Measurements from ENCODE around the gene SKAP2.

Gene SKAP2

GRCh38 chr7:26777385-26777784 is 87.0 kb downstream of the SKAP2 start:
- Histone ChIP-seq H2BK120ac (ENCODE audit: insufficient read depth, low read length, poor library complexity) (no peak overlapping the region), H3K18ac (ENCODE audit: low read length) (no peak overlapping the region), H3K36me3 (ENCODE audit: control insufficient read depth in 1 of 2, insufficient read depth in 2 of 2, low read length in 2 of 2) (no peaks in the 10 kb centered on the region), H2AFZ (ENCODE audit: insufficient read depth, low read length, poor library complexity) (no peak overlapping the region), H3K27me3 (ENCODE audit: insufficient read depth, low read length) (no peaks in the 10 kb centered on the region), H3K4ac (ENCODE audit: low read depth, low read length) (no peak overlapping the region), H4K91ac (ENCODE audit: low read depth, low read length) (no peak overlapping the region), H4K12ac (ENCODE audit: low read depth, low read length) (no peak overlapping the region), H2BK5ac (ENCODE audit: low read depth, low read length, poor library complexity) (no peak overlapping the region), H2BK12ac (ENCODE audit: low read length) (no peak overlapping the region), H3K4me2 (ENCODE audit: low read length) (no peak overlapping the region), H3K14ac (ENCODE audit: low read length) (no peak overlapping the region), H3K9ac (ENCODE audit: low read length) (no peak overlapping the region), H3K27ac (ENCODE audit: low read depth, low read length) (no peak overlapping the region), H3K23ac (ENCODE audit: low read length) (no peak overlapping the region), H3K4me1 (ENCODE audit: control insufficient read depth in 1 of 2, insufficient read depth in 2 of 2, low read length in 2 of 2) (no peaks in the 10 kb centered on the region), H3K79me2 (ENCODE audit: control insufficient read depth, insufficient read depth, low read length, poor library complexity) (no peaks in the 10 kb centered on the region), H3K4me3 (ENCODE audit: low read depth, low read length) (no peak overlapping the region), H3K9me3 (ENCODE audit: insufficient read depth, low read depth, low read length) (no peaks in the 10 kb centered on the region), H3K79me1 (ENCODE audit: low read length) (no peaks in the 10 kb centered on the region), H2AK5ac (ENCODE audit: low read length) (no peak overlapping the region), H4K8ac (ENCODE audit: low read depth, low read length) (no peak overlapping the region)
- DNase-seq: peak in 1 of 2 donors; percentile 22

- Histone ChIP-seq H3K4ac (ENCODE audit: low read depth, low read length) (no peak overlapping the region), H3K18ac (ENCODE audit: low read length) (no peak overlapping the region), H4K8ac (ENCODE audit: low read depth, low read length) (no peak overlapping the region), H3K27me3 (ENCODE audit: insufficient read depth, low read length) (no peaks in the 10 kb centered on the region), H2BK120ac (ENCODE audit: insufficient read depth, low read length, poor library complexity) (no peak overlapping the region), H2BK12ac (ENCODE audit: low read length) (no peak overlapping the region), H2AK5ac (ENCODE audit: low read length) (no peak overlapping the region), H3K79me1 (ENCODE audit: low read length) (no peaks in the 10 kb centered on the region), H3K9ac (ENCODE audit: low read length) (no peak overlapping the region), H2BK5ac (ENCODE audit: low read depth, low read length, poor library complexity) (no peak overlapping the region), H3K9me3 (ENCODE audit: insufficient read depth, low read depth, low read length) (no peaks in the 10 kb centered on the region), H3K14ac (ENCODE audit: low read length) (no peak overlapping the region), H4K91ac (ENCODE audit: low read depth, low read length) (no peak overlapping the region), H2AFZ (ENCODE audit: insufficient read depth, low read length, poor library complexity) (no peak overlapping the region), H3K79me2 (ENCODE audit: control insufficient read depth, insufficient read depth, low read length, poor library complexity) (no peaks in the 10 kb centered on the region), H3K27ac (ENCODE audit: low read depth, low read length) (no peak overlapping the region), H3K23ac (ENCODE audit: low read length) (no peak overlapping the region), H3K36me3 (ENCODE audit: control insufficient read depth in 1 of 2, insufficient read depth in 2 of 2, low read length in 2 of 2) (no peaks in the 10 kb centered on the region), H4K12ac (ENCODE audit: low read depth, low read length) (no peak overlapping the region), H3K4me3 (ENCODE audit: low read depth, low read length) (no peak overlapping the region), H3K4me2 (ENCODE audit: low read length) (no peak overlapping the region), H3K4me1 (ENCODE audit: control insufficient read depth in 1 of 2, insufficient read depth in 2 of 2, low read length in 2 of 2) (no peaks in the 10 kb centered on the region)
- no peak for DNase-seq
- no CpG with 5 or more reads among the region's 1 CpG for WGBS (ENCODE audit: extremely low coverage, insufficient coverage, insufficient read length)
Observed at GRCh38 chr7:26760501-26760900, 103.9 kb downstream of the SKAP2 start.

GRCh38 chr7:26759108-26759507 is 105.3 kb downstream of the SKAP2 start:
- no peaks in the 10 kb centered on the region for H3K79me2 ChIP-seq (ENCODE audit: control insufficient read depth, insufficient read depth, low read length, poor library complexity)
- WGBS (ENCODE audit: extremely low coverage, insufficient coverage, insufficient read length): no CpG with 5 or more reads among the region's 2 CpGs
- H3K4ac ChIP-seq (ENCODE audit: low read depth, low read length): no peak overlapping the region
- no peak overlapping the region for H3K14ac ChIP-seq (ENCODE audit: low read length)
- no peak overlapping the region for H2BK120ac ChIP-seq (ENCODE audit: insufficient read depth, low read length, poor library complexity)
- H3K23ac ChIP-seq (ENCODE audit: low read length): no peak overlapping the region
- H3K4me2 ChIP-seq (ENCODE audit: low read length): no peak overlapping the region
- H3K9me3 ChIP-seq (ENCODE audit: insufficient read depth, low read depth, low read length): no peaks in the 10 kb centered on the region
- H2BK5ac ChIP-seq (ENCODE audit: low read depth, low read length, poor library complexity): no peak overlapping the region
- H2AFZ ChIP-seq (ENCODE audit: insufficient read depth, low read length, poor library complexity): no peak overlapping the region
- H3K27ac ChIP-seq (ENCODE audit: low read depth, low read length): no peak overlapping the region
- no peak overlapping the region for H4K8ac ChIP-seq (ENCODE audit: low read depth, low read length)
- H3K27me3 ChIP-seq (ENCODE audit: insufficient read depth, low read length): no peaks in the 10 kb centered on the region
- no peak overlapping the region for H3K18ac ChIP-seq (ENCODE audit: low read length)
- H3K9ac ChIP-seq (ENCODE audit: low read length): no peak overlapping the region
- DNase-seq: no peak
- H4K12ac ChIP-seq (ENCODE audit: low read depth, low read length): no peak overlapping the region
- no peaks in the 10 kb centered on the region for H3K36me3 ChIP-seq (ENCODE audit: control insufficient read depth in 1 of 2, insufficient read depth in 2 of 2, low read length in 2 of 2)
- no peaks in the 10 kb centered on the region for H3K79me1 ChIP-seq (ENCODE audit: low read length)
- H3K4me3 ChIP-seq (ENCODE audit: low read depth, low read length): no peak overlapping the region
- no peak overlapping the region for H2BK12ac ChIP-seq (ENCODE audit: low read length)
- H3K4me1 ChIP-seq (ENCODE audit: control insufficient read depth in 1 of 2, insufficient read depth in 2 of 2, low read length in 2 of 2): no peaks in the 10 kb centered on the region
- no peak overlapping the region for H4K91ac ChIP-seq (ENCODE audit: low read depth, low read length)
- H2AK5ac ChIP-seq (ENCODE audit: low read length): no peak overlapping the region

GRCh38 chr7:26743205-26743604 is 121.2 kb downstream of the SKAP2 start:
- DNase-seq: no peak
- Histone ChIP-seq H3K27me3 (ENCODE audit: insufficient read depth, low read length) (no peaks in the 10 kb centered on the region), H3K4me3 (ENCODE audit: low read depth, low read length) (no peak overlapping the region), H3K4ac (ENCODE audit: low read depth, low read length) (no peak overlapping the region), H2AK5ac (ENCODE audit: low read length) (no peak overlapping the region), H3K18ac (ENCODE audit: low read length) (no peak overlapping the region), H3K9me3 (ENCODE audit: insufficient read depth, low read depth, low read length) (no peaks in the 10 kb centered on the region), H2BK120ac (ENCODE audit: insufficient read depth, low read length, poor library complexity) (no peak overlapping the region), H3K14ac (ENCODE audit: low read length) (no peak overlapping the region), H2BK5ac (ENCODE audit: low read depth, low read length, poor library complexity) (no peak overlapping the region), H2AFZ (ENCODE audit: insufficient read depth, low read length, poor library complexity) (no peak overlapping the region), H4K12ac (ENCODE audit: low read depth, low read length) (no peak overlapping the region), H4K91ac (ENCODE audit: low read depth, low read length) (no peak overlapping the region), H3K79me2 (ENCODE audit: control insufficient read depth, insufficient read depth, low read length, poor library complexity) (no peaks in the 10 kb centered on the region), H3K4me1 (ENCODE audit: control insufficient read depth in 1 of 2, insufficient read depth in 2 of 2, low read length in 2 of 2) (no peaks in the 10 kb centered on the region), H3K36me3 (ENCODE audit: control insufficient read depth in 1 of 2, insufficient read depth in 2 of 2, low read length in 2 of 2) (no peaks in the 10 kb centered on the region), H2BK12ac (ENCODE audit: low read length) (no peak overlapping the region), H4K8ac (ENCODE audit: low read depth, low read length) (no peak overlapping the region), H3K4me2 (ENCODE audit: low read length) (no peak overlapping the region), H3K23ac (ENCODE audit: low read length) (no peak overlapping the region), H3K79me1 (ENCODE audit: low read length) (no peaks in the 10 kb centered on the region), H3K9ac (ENCODE audit: low read length) (no peak overlapping the region), H3K27ac (ENCODE audit: low read depth, low read length) (no peak overlapping the region)
- WGBS (ENCODE audit: extremely low coverage, insufficient coverage, insufficient read length): no CpG with 5 or more reads among the region's 2 CpGs
